HG02678 (cell line): ENCODE data around the gene OLFML1.
"Not testable (repeated sequence)": the region's sequence is repeated elsewhere in the genome, so short reads cannot be mapped to it uniquely, and the experiment has no call there.

Experiments used
- ATAC-seq: cut with Tn5 transposase; IDR thresholded peaks from one replicate; pipeline ENCODE4 v1.9.1; 2021; ENCODE audit warnings: mild to moderate bottlenecking, moderate library complexity; ENCODE audit not compliant: unreplicated experiment

OLFML1 gene

GRCh38 chr11:7509966-7510365 is 24.7 kb downstream of the OLFML1 start:
- ATAC-seq: no peak

DNA sequence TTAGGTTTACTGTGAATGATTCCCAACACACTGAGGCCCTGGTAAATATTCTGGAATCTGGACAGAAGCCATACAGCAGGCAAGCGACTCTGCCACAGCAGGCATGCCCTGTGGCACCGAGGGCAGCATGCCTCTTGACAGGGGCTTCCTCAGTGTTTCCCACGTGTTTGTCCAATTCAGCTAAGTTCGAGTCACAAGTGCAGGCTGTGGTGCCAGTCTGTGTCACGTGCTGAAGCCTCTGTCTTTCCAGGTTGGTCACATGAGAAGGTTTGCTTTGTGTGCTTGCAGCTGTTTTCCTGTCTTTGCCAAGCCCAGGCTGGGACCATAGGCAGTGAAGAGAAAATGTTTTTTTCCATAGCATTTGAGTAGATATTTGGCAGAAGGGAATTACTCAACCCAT is 26.1 kb downstream of the OLFML1 start:
- no peak for ATAC-seq

GRCh38 chr11:7512525-7513233 is 27.4 kb downstream of the OLFML1 start:
- peak; percentile 58 for ATAC-seq

DNA sequence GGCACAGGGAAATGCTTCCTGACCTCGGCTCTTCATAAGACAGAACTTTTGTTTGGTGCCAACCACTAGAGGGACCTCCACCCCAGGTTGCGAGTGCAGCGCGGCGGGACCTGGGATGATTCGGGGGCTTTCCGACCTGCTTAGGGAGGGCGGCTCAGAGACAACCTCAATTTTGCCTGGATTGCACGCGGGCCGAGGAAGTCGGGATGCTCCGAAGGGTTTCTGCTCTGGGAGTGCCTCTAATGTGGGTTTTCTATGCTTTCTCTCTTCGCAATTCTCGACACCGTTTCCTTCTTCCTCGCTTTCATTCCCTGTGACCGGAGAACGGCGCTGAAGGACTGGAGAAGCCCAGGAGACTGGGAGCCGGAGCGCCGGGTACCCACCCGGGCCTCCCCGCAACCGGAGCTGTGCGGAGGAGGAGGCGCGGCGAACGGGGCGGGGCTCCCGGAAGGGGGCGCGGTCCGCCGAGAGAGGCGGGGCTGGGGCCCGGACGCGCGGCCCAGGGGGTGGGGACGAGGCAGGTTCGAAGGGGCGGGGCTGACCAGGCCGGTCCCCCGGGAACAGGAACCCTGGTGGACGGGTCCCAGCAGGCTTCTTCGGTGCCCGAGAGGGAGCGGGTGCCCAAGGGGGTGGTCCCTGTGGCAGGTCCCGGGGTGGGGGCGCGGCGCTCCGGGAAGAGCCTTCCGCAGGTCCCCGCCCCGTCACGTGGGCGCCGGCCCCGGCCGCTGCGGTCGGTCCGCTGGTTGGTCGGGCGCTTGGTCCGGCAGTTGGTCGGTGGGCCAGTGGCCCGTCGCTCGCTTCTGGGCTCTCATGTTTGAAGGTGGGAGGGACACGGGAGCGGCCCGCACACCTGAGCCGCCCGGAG is 28.2 kb downstream of the OLFML1 start, which contains the start of gene PPFIBP2:
TSS of gene PPFIBP2 (plus strand) at position 766 of the 865 bp plus-strand sequence. CDS start 35,477 bp downstream, outside the sequence.
- peak; percentile 74 for ATAC-seq

- ATAC-seq: peak; percentile 8
Measured at GRCh38 chr11:7514099-7514591, 28.8 kb downstream of the OLFML1 start.

DNA sequence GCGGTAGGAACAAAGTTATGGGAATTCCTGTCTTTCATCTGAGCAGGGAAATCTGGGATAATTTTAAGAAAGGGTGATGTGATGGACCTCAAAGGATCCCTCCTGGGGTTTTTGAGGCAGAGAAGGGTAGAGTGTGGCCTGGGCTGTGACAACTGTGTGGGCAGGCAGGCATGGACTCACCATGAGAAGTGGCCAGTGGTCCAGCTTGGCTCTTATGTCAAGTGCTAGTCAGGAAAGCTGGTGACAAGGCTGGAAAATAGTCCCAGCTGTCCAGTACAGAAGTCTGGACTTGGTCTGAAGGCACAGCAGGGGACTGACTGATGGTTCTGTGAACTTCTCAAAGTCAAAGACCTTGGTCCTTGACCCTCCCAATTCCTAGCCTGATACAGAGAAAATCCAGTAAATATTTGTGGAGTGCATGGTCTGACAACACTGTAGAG is 30.2 kb downstream of the OLFML1 start:
- ATAC-seq: no peak

DNA sequence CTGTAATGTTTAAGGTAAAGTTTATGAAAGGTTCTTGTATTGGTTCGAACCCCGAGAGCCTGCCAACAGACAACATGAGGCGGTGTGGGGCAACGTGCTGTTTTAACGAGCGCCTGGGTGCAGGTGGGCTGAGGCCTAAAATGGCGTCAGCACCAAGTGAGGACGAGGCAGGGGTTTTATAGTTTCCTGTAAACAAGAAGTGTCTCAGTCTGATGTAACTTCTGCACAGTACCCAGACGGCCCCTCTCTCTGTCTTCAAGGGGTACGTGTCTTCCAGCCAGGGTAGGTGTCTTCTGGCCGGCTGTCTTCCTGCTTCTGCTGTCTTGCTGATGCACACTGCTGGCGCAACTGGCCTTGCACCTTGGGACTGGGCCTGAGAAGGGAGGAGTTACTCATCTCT is 31.2 kb downstream of the OLFML1 start:
- no peak for ATAC-seq

DNA sequence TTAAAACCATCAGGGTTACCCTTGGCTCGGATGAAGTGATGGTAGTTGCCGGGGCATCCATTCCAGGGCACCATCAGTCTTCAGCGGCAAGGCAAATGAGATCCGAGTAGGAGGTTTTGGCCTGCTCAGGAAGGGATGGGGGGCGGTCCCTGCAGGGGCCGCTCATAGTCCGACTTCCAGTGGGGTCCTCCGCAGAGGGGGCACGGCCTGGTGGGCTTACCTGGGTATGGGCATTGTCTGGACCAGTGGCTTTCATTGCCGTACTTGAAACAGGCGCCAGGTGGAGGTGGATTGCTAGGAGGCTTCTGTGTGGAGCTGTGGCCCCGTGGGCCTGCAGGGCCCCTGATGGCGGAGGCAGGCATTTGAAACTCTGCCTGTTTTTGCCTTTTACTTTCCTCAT is 32.4 kb downstream of the OLFML1 start:
- not testable (repeated sequence) for ATAC-seq

DNA sequence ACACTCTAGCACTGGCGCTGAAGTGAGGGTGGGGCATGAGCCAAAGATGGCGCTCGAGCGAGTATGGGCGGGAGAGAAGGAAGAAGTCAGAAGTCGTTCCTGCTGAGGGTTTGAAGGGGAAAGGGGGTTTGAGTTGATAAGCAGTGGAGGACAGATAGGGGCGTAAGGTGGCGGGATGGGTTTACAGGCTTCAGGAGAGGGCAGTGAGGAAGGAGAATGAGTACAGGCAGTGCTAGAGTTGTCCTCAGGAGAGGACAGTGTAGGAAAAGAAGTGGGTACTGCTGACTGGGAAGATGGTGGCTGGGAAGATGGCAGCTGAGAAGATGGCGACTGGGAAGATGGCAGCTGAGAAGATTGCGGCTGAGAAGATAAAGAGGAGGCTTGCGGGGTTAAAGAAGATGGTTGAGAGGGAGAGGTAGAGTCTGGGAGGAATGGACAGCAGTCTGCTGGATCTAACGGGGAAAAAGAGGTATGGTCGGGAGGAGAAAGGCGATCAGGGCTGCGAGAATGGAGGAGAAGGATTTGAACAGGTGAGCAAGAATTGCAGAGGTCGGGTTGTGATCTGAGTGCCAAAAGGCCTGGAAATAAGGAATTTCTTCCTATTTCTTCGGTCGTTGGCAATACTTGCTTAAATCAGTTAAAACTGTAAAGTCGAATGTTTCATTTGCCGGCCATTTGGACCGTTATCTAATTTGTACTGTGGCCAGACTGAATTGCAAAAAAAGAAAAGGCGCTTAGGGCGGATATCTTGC is 33.7 kb downstream of the OLFML1 start:
- ATAC-seq: no peak

DNA sequence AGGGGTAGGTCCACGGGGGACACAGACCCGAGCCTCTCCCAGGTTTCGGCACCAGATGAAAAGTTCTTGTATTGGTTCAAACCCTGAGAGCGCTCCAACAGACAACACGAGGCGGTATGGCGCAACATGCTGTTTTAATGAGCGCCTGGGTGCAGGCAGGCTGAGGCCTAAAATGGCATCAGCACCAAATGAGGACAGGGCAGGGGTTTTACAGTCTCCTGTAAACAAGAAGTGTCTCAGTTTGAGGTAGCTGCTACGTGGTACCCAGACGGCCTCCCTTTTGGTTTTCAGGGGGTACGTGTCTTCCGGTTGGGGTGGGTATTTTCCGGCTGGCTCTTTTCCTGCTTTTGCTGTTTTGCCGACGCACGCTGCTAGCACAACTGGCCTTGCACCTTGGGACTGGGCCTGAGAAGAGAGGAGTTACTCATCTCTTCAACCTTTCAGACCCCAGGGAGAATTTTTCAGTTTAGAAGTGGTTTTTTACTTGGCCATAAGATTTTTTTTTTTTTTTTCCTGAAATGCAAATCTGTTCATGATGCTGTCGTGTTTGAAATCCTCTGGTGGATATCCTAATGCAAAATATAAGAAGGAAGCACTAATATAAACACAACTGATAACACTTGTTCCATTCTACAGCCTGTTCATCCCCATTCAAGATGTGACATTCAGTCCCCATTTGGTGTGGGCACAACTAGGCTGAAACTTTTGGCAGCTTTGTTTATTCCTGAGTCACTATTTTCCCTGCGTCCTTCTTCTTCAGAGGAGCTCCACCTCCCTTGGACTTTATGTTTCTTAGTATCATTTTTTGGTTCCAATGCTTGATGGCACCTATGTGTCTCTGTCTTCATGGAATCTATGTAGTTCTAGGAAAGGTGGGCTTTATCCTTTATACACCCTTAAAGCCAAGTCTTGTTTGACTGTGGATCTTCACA is 35.0 kb downstream of the OLFML1 start:
- ATAC-seq: peak; percentile 57

- ATAC-seq: peak; percentile 79
Measured at GRCh38 chr11:7520981-7521487, 35.7 kb downstream of the OLFML1 start.

GRCh38 chr11:7522121-7522520 is 36.8 kb downstream of the OLFML1 start:
- ATAC-seq: no peak

DNA sequence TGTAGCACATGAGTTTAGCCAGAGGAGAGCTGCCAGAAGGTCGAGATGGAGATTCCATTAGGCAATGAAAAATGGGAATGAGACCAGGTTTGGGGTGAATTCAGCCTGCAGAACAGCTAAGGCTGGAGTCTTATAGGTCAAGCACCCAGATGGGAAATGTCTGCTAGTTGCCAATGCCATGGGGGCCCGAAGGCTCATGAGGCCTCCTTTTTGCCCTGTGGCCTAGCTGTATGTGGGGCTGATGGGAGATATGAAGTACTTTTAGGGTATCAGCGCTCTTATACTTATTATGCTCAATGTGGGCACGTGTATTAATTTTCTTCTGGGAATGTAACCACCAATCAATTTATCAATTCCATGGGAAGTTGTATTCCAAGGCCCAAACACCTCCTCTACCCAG is 37.2 kb downstream of the OLFML1 start:
- no peak for ATAC-seq

- no peak for ATAC-seq
Measured at GRCh38 chr11:7523416-7524210, 38.3 kb downstream of the OLFML1 start.

- ATAC-seq: no peak
Measured at GRCh38 chr11:7524462-7525235, 39.3 kb downstream of the OLFML1 start.

- no peak for ATAC-seq
Measured at GRCh38 chr11:7525424-7525823, 40.1 kb downstream of the OLFML1 start.

DNA sequence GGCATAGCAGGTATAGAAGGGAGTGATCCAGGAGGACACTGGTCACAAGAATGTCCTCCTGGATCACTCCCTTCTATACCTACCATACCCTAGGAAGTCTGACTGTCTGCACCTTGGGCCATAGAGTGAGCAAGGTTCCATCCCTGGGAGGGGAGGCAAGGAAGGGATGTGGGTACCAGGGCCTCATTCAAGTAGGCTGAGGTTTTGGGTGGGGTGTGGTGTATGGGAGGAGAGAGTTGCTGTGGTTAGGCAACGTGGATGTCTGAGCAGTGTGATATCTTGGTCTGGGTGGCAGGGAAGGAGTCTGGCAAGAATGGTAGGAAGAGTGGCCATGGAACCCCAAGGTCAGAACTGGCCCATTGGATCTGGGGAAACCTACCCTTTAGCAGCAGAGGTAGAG is 41.7 kb downstream of the OLFML1 start:
- no peak for ATAC-seq

GRCh38 chr11:7528514-7529049 is 43.3 kb downstream of the OLFML1 start:
- no peak for ATAC-seq
